GM19328 (cell line): ENCODE measurements around the gene CD200R1L.
"Not testable (repeated sequence)": the region's sequence is repeated elsewhere in the genome, so short reads cannot be mapped to it uniquely, and the experiment has no call there.

ENCODE experiments used
- ATAC-seq: cut with Tn5 transposase; IDR thresholded peaks from one replicate; pipeline ENCODE4 v1.9.1; 2021; ENCODE audit warnings: mild to moderate bottlenecking, moderate library complexity; ENCODE audit not compliant: unreplicated experiment

CD200R1L gene, protein sequence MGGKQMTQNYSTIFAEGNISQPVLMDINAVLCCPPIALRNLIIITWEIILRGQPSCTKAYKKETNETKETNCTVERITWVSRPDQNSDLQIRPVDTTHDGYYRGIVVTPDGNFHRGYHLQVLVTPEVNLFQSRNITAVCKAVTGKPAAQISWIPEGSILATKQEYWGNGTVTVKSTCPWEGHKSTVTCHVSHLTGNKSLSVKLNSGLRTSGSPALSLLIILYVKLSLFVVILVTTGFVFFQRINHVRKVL

GRCh38 chr3:112846764-112847163, at the start of gene CD200R1L:
Gene CD200R1L (minus strand): TSS chr3:112846864. CDS start chr3:112829367, 17,497 bp downstream.
- ATAC-seq: no peak

- ATAC-seq: no peak
These were observed 47.6 kb upstream of the CD200R1L start for GRCh38 chr3:112894258-112894657.

DNA sequence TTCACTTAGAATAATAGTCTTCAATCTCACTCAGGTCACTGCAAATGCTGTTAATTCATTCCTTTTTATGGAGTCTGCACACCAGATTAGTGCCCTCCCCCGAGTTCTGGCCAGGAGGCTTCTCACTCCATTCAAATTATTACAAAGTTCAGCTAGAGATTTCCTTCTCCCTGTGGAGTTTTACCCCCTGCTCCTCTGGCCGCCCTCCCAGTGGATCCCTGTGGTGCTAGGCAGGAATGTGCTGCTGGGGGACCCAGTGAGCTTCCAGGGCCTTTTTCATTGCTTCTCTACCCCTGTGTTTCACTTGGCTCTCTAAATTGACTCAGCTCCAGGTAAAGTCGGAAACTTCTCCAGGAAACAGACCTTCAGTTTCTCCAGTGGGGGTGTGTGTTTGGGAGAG, 42.7 kb upstream of the CD200R1L start:
- ATAC-seq: no peak

- no peak for ATAC-seq
These were observed 41.9 kb upstream of the CD200R1L start for GRCh38 chr3:112888381-112889085.

- no peak for ATAC-seq
These were observed 38.1 kb upstream of the CD200R1L start for GRCh38 chr3:112884678-112885290.

- ATAC-seq: no peak
These were observed 35.2 kb upstream of the CD200R1L start for GRCh38 chr3:112881891-112882290.

- no peak for ATAC-seq
These were observed 28.9 kb upstream of the CD200R1L start for GRCh38 chr3:112875561-112875960.

GRCh38 chr3:112874725-112875124, 28.1 kb upstream of the CD200R1L start:
- ATAC-seq: no peak

GRCh38 chr3:112873632-112874031, 27.0 kb upstream of the CD200R1L start:
- no peak for ATAC-seq

- ATAC-seq: no peak
These were observed 25.1 kb upstream of the CD200R1L start for GRCh38 chr3:112871735-112872134.

GRCh38 chr3:112865757-112866156, 19.1 kb upstream of the CD200R1L start:
- ATAC-seq: no peak

DNA sequence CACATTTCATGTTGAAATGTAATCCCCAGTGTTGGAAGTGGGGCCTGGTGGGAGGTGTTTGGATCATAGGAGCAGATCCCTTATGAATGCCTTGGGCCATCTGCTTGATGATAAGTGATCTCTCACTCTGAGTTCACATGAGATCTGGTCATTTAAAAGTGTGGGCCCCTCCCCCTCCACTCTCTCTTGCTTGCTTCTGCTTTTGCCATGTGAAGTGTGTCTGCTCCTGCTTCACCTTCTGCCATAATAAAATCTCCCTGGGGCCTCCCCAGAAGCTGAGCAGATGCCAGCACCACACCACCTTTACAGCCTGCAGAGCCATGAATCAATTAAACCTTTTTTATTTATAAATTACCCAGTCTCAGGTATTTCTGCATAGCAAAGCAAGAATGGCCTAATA, 14.2 kb upstream of the CD200R1L start:
- no peak for ATAC-seq

DNA sequence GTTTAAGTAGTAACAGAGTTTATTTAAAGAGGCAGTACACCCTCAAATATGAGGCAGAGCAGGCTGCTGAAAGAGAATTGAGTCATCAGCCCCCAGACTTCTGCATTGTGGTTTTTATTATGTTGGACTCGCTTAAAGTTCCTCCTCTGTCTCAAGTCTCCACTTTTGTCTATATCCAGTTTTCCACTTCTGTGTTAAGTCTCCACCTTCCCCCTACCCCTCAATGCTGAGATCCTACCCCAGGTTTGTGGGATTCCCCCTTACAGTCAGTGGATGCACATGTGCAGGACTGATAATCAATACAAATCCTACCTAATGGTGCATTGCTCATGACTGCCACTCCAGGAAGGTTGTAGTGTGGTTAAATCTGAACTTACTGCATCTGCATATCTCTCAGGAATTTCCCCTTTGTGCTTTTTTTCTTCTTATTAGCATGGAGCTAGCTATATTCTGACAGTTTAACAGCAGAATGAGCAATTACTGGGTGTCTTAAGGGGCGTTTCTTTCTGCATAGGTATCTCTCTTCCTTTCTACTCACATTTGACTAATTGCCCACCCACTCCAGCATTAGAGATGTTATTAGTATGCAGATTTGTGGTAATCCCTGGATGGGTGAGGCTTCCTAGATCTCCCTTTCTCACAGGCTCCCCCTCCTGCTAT, 11.9 kb upstream of the CD200R1L start:
- no peak for ATAC-seq

DNA sequence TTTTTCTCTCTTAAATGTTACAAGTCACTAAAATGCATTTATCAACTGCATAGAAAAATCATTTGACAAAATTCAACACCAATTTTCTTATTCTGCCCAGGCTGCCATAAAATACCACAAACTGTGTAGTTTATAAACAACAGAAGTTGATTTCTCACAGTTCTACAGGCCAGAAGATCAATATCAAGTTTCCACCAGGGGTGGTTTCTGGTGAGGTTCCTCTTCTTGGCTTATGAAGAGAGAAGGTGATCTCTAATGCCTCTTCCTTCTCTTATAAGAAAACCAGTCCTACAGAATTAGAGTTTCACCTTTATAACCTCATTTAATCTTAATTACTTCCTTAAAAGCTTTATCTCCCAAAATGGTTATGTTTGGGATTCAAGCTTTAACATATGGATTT, 10.9 kb upstream of the CD200R1L start:
- no peak for ATAC-seq

DNA sequence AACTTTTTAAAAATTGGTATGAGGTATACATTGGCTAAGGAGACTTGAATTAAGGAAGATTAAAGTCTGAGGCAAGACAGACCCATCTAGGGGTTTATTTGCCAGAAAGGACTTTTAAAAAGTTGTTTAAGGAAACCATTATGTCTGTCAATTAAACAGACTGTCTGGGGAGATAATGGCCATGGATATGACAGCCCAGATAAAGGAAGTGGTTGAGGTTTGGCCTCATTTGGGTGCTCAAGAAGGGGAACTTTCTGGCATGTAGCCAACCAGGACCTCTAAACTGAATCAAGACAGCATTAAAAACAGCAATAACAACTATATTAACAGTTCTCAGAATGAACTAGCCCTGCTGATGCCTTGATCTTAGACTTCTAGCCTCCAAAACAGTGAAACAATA, 9.9 kb upstream of the CD200R1L start:
- no peak for ATAC-seq

GRCh38 chr3:112855883-112856282, 9.2 kb upstream of the CD200R1L start:
- ATAC-seq: no peak

DNA sequence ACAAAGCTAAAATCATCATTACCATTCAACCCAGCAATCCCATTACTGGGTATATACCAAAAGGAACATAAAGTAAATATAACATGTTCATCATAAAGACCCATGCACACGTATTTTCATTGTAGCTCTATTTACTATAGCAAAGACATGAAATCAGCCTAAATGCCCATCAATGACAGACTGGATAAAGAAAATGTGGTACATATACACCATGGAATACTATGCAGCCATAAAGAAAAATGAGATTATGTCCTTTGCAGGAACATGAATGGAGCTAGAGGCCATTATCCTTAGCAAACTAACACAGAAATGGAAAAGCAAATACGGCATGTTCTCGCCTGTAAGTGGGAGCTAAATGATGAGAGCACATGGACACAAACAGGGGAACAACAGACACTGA, 8.4 kb upstream of the CD200R1L start:
- ATAC-seq: not testable (repeated sequence)

GRCh38 chr3:112848196-112848595, 1.5 kb upstream of the CD200R1L start:
- no peak for ATAC-seq

- no peak for ATAC-seq
These were observed 1.0 kb upstream of the CD200R1L start for GRCh38 chr3:112847692-112848091.

DNA sequence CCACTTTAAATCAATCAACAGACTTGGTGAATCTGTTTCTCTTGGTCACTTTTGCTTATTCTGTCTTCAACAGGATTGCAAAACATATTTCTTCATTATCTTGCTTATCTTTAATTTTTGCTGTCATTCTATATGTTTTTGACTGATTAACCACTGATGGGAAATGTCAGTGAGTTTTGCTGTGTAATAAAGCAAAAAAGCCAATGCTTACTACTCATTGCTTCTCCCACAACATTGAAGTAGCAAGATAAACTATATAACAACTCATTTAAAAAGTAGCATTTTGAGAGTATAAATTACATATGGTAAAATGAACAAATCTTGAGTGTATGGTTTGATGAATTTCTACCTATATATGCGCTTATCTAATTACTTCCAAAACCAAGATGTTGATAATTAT, 892 bp downstream of the CD200R1L start:
- no peak for ATAC-seq

- no peak for ATAC-seq
These were observed 17.6 kb downstream of the CD200R1L start for GRCh38 chr3:112829046-112829445.
